Stimulated activated CD4-positive, alpha-beta T cell treated with anti-CD3 and anti-CD28 coated beads, Interleukin-12 subunit alpha, Interleukin-12 subunit beta, amount 100 ng/mL, for 48 hours (primary cell): ENCODE results near the gene VWF.

ENCODE experiments used
- DNase-seq, 3 donors: peaks; one replicate each; pipeline ENCODE4 v3.0.0-alpha.2; 2020; ENCODE audit warnings: low read depth in 2 of 3, low spot score in 1 of 3

The VWF gene

DNA sequence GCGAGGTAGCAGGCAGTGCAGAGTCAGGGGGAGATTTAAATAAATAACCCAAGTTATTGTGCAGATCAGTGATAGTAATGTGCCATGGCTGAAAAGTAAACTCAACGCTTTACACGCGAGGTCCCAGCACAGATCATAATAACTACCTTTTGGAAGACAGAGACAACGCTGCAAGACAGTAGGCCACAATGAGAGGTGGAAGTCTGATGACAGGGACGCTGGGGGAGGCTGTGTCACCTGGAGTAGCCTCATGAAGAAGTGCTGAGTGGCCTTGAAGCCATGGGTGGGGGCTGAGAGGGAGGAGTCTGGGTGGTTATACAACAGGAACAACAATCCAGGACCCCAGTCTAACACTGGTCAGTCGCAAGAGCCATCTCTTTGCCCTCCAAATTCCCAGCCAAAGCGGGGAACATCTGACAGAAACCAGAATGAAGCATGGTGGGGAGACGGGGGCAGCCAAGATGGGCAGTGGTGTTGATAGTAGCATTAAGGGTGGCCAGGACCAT is 207.6 kb downstream of the VWF start:
- DNase-seq, result no peak

- no peak for DNase-seq
These were observed 209.0 kb downstream of the VWF start for GRCh38 chr12:5915511-5915910.

- no peak for DNase-seq
These were observed 209.9 kb downstream of the VWF start for GRCh38 chr12:5914387-5915149.

GRCh38 chr12:5913387-5913786 is 211.1 kb downstream of the VWF start:
- no peak for DNase-seq

GRCh38 chr12:5912437-5913334 is 211.8 kb downstream of the VWF start:
- no peak for DNase-seq

DNA sequence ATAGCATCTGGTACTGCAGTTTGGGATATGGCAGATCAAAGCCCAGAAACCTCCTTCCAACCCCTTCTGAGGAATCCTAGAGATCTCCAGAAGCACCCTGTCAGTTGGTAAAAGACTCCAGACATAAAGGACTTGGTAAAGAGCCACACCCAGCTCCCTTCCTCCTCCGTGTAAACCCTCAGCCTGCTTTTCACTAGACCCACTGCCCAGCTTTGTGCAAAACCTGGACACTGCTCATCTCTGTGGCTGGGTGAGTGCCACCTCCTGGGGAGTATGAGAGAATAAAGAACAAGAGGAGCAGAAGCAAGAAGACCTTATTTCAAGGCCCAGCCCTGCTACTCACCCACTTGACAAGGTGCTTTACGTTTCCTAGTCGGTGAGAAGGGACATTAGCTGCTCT is 212.5 kb downstream of the VWF start:
- no peak for DNase-seq

DNA sequence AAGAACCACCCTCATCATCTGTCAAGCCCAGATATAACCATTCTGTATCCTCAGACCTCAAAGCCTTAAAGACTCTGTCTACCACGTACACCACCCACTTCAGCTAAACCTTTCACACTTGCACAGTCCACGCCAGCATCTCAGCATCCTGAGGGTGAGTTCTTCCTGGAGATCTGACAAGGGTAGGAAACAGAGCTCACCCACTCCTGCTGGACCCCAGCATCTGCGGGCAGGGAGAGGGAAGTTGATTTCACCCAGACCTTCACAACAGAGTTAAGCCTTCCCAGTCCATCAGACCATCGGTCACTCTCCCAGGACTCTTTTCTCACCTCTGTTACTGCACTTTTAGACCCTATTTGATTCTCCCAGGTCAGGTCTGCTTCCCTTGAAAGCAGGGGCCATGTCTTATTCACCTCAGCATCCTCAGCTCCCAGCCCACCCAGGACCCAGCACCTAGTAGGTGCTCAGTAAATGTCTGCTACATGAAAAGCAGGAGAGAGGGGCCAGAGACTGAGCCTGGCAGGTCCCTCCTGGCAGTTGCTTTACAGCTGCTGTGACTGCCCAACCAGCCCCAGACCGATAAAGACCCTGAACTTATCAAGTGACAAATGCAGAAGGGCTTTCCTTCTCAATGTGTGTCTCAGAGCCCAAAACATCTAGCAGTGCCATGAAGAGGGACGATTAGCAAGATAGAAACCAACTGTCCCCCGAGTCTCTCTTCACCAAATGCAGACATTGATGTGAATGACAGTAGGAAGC is 213.5 kb downstream of the VWF start:
- no peak for DNase-seq

GRCh38 chr12:5909560-5909959 is 214.9 kb downstream of the VWF start:
- DNase-seq, result no peak

GRCh38 chr12:5908251-5908650 is 216.2 kb downstream of the VWF start:
- DNase-seq, result no peak

DNA sequence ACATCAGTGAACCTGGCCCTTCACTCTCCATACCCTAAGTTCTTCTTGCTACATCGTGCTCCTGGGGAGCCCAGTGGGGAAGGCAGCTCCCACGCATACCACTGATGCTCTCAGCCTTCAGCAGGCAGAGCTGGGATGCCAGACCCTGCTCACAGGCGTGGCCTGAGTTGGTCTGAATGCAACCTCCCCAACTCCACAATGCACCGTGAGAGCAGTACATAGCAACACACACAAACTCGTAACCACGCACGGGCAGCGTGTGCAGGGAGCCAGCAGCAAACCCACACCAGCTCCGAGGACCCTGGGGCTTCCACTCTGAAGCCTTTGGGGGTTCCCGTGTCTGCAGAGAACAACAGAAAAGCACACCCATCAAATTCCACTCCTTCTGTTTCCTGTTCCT is 216.7 kb downstream of the VWF start:
- DNase-seq, result no peak

DNA sequence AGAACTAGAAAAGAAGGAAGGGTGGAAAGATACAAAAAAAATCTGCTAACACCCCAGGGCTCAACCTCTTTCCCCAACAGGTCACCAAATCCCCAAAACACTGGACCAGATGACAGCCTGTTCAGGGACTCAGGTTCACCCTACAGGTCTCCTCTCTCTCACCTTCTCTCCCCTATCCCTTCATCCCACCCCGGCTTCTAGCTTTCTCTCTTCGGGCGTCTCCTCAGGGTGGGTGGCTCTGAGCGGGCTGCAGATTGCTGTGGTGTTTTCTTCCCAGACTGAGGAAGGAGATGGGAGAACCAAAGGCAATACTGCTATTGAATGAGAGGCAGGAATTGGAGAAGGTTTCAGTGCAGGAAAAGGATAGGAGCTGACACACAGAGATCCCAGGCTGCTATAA is 218.7 kb downstream of the VWF start:
- no peak for DNase-seq

DNA sequence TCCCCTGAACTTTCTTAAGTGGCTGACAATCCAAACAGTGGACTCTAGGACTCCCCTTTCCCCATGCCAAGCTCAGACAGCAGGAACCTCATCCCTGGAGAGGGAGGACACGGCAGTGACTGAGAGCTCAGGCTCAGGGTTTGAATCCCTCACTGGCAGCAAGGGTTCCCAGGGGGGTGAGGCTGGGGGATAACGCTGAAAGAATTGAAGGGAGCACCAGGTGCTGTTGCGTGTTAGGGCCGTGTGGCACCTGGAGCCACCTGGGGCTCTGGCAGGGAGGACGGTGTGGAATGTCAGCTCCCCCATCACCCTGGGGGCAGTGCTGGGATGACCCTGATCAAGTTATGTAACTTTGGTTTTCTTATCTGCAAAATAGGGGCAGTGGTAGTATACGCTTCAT is 219.5 kb downstream of the VWF start:
- DNase-seq, result no peak

GRCh38 chr12:5904441-5904840 is 220.0 kb downstream of the VWF start:
- no peak for DNase-seq

- DNase-seq, result no peak
These were observed 221.7 kb downstream of the VWF start for GRCh38 chr12:5902736-5903135.

GRCh38 chr12:5901416-5901815 is 223.1 kb downstream of the VWF start:
- no peak for DNase-seq

DNA sequence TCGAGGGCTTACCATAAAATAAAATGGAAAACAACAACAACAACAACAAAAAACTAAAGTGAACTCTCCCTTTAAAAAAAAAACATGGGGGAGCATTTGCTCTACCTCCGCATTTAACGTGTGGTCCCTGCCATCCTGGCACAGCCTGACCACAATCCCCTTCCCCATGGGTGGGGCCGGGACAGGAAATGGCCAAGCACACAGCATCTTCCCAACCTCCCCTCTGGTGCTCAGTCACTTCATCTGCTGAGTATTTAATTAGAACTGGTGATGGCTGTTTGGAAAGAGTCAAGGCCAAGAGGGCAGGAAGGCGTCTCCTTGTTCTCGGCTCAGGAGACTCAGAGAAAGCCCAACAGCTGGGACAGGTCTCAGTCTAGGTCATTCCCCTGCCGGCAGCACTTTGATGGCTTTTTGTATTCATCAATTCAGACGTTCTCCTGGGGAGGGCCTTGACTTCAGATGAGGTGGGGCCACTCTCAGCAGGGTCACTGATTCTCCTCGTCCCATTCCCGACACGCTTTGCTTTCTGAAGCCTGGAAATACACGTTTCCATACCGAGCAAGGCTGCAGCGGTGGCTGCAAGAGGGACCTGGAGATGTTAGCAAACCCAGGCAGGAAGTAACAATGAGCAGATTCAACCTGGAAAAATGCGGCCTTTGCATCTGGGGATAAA is 223.8 kb downstream of the VWF start:
- no peak for DNase-seq

DNA sequence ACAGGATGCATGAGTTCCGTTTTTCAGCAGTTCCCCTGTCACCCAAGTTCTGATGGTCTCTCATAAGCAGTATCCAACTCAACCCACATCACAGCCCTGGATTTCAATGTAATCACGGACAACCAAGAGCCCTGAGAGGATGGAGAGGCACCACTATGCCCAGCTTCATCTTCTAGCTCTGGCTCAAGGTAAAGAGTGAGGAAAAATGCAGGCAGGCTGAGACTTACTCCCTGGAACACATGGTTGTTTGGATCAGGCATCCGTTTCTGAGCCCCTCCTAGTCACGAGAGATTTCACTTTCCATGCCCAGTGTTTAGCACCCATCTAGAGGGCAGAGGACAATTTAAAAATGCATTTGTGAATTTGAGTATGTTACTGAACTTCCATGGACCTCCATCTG is 224.4 kb downstream of the VWF start:
- DNase-seq, result no peak

GRCh38 chr12:5899675-5900074 is 224.8 kb downstream of the VWF start:
- DNase-seq, result no peak

DNA sequence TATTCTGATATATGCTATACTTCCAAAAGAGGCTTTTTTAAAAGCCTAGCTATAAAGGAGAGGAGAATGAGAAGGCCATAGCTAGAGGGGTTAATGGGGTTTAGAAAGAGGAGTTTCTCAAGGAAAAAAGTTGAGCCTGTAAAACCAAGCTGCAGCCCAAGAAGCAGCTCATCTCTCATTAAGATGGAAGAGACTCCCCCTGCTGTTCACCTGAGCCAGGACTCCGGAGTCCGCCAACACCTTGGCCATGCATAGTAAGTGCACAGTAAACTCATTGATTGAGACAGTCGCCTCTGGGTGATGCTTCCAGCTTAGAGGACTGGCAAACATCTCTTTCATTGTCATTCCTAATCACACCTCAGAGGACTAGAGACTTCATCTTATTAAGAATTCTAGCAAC is 225.6 kb downstream of the VWF start:
- no peak for DNase-seq
